AG10803 (cell line): ENCODE data around the gene MYO1A.

Experiments used
- DNase-seq: peaks from one replicate; pipeline ENCODE4 v3.0.0; 2010; ENCODE audit warnings: low read depth
- H3K4me3 ChIP-seq: 2 replicates; pipeline ENCODE4 v1.5.1; 2011; ENCODE audit warnings: mild to moderate bottlenecking, low read length, control low read depth
- TF ChIP-seq, protein P1 (sequence below): conservative IDR thresholded peaks from 2 replicates; pipeline ENCODE4 v1.5.1; 2011; ENCODE audit warnings: mild to moderate bottlenecking, low read length, control low read depth, inconsistent platforms

Gene MYO1A

DNA sequence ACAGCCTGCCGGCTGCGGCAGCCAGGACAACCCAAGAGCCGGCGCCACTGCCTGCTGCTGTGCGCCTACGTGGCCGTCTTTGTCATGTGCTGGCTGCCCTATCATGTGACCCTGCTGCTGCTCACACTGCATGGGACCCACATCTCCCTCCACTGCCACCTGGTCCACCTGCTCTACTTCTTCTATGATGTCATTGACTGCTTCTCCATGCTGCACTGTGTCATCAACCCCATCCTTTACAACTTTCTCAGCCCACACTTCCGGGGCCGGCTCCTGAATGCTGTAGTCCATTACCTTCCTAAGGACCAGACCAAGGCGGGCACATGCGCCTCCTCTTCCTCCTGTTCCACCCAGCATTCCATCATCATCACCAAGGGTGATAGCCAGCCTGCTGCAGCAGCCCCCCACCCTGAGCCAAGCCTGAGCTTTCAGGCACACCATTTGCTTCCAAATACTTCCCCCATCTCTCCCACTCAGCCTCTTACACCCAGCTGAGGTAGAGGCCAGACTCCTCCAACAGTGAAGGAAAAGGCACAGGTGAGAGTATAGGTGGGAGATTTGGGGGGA is 53.9 kb downstream of the MYO1A start:
- H3K4me3 ChIP-seq: no peak overlapping the region
- DNase-seq: no peak
- TF ChIP-seq, protein P1, sequence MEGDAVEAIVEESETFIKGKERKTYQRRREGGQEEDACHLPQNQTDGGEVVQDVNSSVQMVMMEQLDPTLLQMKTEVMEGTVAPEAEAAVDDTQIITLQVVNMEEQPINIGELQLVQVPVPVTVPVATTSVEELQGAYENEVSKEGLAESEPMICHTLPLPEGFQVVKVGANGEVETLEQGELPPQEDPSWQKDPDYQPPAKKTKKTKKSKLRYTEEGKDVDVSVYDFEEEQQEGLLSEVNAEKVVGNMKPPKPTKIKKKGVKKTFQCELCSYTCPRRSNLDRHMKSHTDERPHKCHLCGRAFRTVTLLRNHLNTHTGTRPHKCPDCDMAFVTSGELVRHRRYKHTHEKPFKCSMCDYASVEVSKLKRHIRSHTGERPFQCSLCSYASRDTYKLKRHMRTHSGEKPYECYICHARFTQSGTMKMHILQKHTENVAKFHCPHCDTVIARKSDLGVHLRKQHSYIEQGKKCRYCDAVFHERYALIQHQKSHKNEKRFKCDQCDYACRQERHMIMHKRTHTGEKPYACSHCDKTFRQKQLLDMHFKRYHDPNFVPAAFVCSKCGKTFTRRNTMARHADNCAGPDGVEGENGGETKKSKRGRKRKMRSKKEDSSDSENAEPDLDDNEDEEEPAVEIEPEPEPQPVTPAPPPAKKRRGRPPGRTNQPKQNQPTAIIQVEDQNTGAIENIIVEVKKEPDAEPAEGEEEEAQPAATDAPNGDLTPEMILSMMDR: no peak

DNA sequence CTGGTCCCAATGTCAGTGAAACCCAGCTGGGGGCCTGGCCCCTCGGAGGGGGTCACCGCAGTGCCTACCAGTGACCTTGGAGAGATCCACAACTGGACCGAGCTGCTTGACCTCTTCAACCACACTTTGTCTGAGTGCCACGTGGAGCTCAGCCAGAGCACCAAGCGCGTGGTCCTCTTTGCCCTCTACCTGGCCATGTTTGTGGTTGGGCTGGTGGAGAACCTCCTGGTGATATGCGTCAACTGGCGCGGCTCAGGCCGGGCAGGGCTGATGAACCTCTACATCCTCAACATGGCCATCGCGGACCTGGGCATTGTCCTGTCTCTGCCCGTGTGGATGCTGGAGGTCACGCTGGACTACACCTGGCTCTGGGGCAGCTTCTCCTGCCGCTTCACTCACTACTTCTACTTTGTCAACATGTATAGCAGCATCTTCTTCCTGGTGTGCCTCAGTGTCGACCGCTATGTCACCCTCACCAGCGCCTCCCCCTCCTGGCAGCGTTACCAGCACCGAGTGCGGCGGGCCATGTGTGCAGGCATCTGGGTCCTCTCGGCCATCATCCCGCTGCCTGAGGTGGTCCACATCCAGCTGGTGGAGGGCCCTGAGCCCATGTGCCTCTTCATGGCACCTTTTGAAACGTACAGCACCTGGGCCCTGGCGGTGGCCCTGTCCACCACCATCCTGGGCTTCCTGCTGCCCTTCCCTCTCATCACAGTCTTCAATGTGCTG is 54.6 kb downstream of the MYO1A start:
- TF ChIP-seq, protein P1: no peak
- no peak for DNase-seq
- H3K4me3 ChIP-seq: no peak overlapping the region

DNA sequence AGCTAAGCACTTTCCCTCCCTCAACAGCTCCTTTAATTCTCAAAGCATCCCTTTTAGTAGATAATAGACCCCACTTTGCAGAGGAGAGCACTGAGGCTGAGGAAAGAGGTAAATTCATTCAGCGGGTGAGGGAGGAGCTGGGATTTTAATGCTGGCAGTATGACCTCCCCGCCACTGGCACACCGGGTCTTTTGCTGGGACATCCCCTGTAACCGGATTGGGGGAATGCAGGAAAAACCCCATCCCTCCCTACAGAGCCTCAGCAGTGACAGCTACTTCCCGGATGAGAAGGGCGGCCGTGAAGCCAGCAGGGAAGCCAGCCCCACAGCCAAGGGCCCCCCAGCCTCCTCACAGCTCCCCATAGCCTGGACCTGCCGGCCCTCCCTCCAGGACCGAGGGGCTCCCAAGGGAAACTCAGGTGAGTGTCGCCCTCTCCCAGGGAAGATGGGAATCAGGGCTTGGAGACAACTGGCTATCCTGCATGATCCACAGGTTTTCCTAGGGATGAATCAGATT is 55.6 kb downstream of the MYO1A start:
- no peak for DNase-seq
- no peak overlapping the region for H3K4me3 ChIP-seq
- TF ChIP-seq, protein P1: no peak

DNA sequence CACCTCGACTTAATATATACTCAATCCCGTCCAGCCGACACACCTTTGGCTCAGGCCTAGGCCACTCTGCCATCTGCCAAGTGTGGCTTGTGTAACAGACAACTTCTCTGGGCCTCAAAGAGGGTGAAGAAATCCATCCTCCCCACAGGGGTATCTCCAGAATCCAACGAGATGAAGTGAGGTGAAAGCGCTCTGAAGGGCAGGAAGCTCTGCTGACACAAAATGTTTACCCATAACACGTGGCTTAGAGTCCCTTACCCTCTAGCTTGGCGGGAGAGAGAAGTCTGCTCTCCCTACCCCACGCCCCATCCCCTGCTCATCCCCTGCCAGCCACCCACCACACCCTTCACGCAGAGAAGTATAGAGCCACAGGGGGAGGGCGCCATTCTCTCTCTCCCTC is 56.6 kb downstream of the MYO1A start:
- TF ChIP-seq, protein P1: no peak
- no peak overlapping the region for H3K4me3 ChIP-seq
- no peak for DNase-seq

DNA sequence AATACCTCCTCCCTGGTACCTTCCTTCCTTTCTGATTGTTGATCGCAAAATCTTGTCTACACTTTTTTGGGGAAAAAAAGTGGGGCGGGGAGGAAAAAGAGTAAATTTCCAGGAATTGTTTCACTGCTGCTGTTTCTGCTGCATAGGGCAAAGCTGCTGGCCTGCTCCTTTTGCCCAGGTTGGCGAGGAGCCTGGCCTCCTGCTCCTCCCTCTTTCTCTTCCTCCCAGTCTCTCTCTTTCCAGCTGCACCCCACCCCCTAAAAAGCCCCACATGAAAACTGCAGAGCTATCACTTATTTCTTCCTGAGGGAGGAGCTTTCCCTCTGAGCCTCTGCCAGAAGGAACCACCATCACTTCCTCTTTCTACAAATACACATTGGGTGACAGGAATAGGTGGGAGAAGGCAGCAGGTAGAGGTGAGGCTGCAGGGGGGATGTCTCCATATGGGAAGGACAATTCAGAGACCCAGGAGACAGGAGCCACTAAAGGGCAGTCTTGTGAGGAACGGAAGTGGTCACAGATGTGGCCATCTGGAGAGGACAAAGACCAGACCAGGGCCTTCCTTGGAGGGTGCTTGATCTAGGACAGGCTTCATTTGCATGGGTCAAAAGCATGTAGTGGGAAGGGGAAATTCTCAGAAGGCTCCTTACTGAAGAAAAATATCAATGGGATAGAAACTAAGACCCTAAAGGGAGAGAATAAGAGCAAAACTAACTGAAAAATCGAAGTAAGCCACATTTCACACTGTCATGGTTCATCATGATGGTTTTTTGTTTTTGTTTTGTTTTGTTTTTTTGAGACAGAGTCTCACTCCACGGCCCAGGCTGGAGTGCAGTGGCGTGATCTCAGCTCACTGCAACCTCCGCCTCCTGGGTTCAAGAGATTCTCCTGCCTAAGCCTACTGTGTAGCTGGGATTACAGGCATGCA is 58.3 kb downstream of the MYO1A start:
- no peak overlapping the region for H3K4me3 ChIP-seq
- TF ChIP-seq, protein P1: no peak
- DNase-seq: no peak

DNA sequence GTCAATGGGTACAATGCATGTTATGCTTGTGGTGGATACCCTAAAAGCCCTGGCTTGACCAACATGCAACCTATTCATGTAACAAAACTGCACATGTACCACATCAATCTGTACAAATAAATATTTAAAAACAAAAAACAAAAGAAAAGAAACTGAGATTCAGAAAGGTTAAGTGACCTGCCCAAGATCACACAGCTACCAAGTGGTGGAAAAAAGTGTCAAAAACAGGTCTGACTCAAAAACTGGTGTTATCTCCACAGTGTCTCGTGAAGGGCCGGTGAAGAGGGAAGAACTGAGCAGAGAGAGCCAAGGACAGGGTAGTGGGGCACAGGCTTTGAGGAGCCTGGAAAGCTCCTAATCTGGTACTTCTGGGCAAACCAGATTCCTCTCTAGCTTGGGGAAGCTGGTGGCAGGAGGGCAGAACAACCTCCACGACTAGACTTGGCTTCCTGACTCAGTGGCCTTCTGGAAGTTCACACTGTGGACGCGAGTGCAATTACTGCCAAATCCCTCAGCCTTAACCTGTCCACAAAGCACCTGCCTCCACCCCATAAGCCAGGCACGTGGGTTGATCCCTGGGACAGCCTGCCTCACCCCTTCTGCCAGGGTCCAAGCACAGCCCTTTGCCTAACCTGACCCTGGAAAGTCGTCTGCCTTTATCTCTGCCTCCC is 59.1 kb downstream of the MYO1A start:
- DNase-seq: no peak
- TF ChIP-seq, protein P1: no peak
- no peak overlapping the region for H3K4me3 ChIP-seq
